ENCODE measurements around the gene RAB33A.

DNA sequence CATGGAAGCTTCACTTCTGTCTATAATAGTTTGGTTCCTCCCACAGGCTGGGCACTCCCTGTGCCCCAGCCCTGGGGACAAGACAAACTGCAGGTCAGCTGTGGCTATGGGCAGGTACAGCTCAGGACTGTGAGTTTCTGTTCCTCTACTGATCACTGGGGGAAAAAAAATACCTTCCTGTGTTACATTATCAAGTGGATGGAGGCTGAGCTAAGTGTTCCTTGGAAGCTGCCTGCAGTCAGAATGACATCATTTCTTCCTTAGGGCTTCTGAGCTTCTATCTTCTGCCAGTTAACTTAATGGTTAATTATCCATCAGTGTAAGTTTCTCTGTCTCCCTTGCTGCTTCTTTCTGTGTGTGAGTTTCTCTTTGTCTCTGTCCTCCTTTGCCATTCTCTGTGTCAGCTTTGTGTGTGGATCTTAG, 4.6 kb downstream of the RAB33A start:
- TF ChIP-seq, protein P1, sequence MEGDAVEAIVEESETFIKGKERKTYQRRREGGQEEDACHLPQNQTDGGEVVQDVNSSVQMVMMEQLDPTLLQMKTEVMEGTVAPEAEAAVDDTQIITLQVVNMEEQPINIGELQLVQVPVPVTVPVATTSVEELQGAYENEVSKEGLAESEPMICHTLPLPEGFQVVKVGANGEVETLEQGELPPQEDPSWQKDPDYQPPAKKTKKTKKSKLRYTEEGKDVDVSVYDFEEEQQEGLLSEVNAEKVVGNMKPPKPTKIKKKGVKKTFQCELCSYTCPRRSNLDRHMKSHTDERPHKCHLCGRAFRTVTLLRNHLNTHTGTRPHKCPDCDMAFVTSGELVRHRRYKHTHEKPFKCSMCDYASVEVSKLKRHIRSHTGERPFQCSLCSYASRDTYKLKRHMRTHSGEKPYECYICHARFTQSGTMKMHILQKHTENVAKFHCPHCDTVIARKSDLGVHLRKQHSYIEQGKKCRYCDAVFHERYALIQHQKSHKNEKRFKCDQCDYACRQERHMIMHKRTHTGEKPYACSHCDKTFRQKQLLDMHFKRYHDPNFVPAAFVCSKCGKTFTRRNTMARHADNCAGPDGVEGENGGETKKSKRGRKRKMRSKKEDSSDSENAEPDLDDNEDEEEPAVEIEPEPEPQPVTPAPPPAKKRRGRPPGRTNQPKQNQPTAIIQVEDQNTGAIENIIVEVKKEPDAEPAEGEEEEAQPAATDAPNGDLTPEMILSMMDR (conservative IDR thresholded peaks at IDR 0.05), result no peak
- no peak for TF ChIP-seq ZFX (IDR thresholded peaks at IDR 0.05)

Data from C4-2B (cell line).